ENCODE results near the gene SIGMAR1.

SIGMAR1 gene

DNA sequence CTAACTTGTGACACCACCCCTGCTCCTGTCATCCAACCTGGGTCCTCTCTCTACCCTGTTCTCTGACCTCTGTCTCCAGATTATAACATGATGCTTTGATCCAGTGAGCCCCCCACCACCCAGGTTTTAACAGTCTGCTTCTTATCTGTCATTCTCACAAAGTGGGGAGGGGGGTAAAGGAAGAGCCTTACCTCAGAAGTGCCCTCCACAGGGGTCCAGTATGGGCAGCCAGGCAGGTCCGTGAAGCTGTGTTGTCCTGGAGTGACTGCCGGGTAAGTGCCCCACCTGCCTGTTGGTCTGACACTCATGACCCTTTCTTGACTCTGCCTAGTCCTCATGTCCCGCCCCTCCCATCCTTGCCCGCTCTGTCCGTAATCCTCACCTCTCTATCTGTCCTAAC is 17.8 kb upstream of the SIGMAR1 start:
- Histone ChIP-seq H3K4me1 (ENCODE audit: control insufficient read depth, insufficient read depth, low read length) (peaks cover 36% of the 10 kb centered on the region), H3K9me3 (ENCODE audit: control insufficient read depth, low read length) (no peaks in the 10 kb centered on the region), H3K27ac (ENCODE audit: insufficient read depth, low read depth, low read length, poor library complexity, severe bottlenecking) (no peak overlapping the region), H3K27me3 (ENCODE audit: control insufficient read depth, insufficient read depth, low read length, poor library complexity, severe bottlenecking) (no peaks in the 10 kb centered on the region), H3K36me3 (ENCODE audit: control insufficient read depth, insufficient read depth, low read length) (no peaks in the 10 kb centered on the region), H3K4me3 (ENCODE audit: insufficient read depth, low read depth, low read length) (no peak overlapping the region)
- 70 to 71% methylated on average over 5 of the region's 5 CpGs for WGBS, 2 experiments

DNA sequence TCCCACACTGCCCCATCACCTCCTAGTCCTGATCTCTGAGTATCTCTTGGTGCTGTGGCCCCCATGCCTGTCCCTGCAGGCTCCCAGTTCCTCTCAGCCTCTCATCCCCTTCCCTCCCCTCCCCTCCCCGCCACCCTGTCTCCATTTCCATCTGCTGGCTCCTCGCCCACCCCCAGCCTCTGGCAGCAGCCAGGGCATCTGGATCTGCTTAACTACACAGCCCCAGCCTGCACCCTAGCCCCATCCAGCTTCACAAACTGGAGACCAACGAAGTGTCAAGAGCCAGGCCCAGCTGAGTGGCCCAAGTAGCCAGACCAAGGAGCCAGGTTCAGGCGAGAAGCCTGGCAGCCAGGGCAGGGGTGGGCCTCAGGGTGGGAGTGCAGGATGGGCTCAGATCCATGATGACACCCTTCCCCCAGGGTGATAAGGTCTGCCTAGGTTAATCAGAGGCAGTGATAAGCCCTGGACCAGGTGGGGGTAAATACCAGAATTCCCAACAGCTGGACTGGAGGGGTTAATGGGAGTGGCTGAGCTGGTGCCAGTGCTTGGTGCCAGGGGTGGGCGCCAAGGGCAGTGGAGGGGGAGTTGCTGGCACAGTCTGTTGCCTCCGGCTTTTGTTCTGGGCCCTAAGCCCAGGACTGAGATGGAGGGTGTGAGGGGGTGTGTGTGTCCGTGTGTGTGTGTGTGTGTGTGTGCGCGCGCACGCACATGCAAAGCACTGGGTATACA is 16.9 kb upstream of the SIGMAR1 start:
- Histone ChIP-seq H3K36me3 (ENCODE audit: control insufficient read depth, insufficient read depth, low read length) (no peaks in the 10 kb centered on the region), H3K27me3 (ENCODE audit: control insufficient read depth, insufficient read depth, low read length, poor library complexity, severe bottlenecking) (no peaks in the 10 kb centered on the region), H3K4me3 (ENCODE audit: insufficient read depth, low read depth, low read length) (no peak overlapping the region), H3K27ac (ENCODE audit: insufficient read depth, low read depth, low read length, poor library complexity, severe bottlenecking) (peak overlapping the region; percentile 42), H3K4me1 (ENCODE audit: control insufficient read depth, insufficient read depth, low read length) (peaks cover 36% of the 10 kb centered on the region), H3K9me3 (ENCODE audit: control insufficient read depth, low read length) (no peaks in the 10 kb centered on the region)
- 84 to 85% methylated on average over 10 to 11 of the region's 11 CpGs for WGBS, 2 experiments

DNA sequence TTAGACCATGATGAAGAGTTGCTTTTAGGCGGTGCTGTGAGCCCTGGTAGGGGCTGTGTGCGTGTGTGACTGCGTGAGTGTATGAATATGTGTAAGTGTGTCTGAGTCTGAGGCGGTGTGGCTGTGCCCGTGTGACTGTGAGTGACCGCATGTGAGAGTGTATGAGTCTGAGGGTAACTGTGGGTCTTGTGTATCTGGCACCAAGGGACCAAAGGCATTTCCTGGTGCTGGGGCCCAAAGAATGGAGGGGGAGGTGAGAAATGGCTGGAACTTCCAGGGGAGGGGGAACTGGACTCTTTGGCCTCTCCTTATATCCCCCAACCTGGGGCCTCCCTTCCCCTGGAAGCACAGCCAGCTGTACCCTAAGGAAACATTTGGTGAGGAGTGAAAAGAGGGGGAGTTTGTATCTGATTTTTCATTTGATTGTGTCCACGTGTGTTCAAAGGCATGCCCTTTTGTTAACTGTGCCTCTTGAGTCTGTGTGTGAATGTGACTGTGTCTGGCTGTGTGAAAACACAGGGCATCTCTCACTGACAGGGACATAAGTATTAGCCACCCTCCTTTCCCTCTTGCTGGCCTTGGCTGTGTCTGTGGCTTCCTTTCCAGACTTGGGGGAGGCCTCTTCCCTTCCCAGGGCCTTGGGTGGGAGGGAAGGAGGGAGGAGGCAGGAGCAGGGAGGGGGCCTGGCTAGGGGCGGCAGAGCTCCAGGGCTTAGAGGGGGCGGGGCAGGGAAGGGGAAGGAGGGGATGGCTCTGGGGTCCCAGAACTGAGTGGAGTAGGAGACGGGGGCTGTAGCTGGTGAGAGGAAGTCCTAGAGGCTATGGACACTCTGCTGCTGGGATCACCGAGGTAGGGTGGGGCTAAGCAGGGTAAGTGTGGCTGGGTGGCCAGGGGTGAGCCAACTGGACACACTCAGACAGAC is 15.8 kb upstream of the SIGMAR1 start:
- 68 to 71% methylated on average over 11 of the region's 11 CpGs for WGBS, 2 experiments
- peak overlapping the region; percentile 42 for H3K27ac ChIP-seq (ENCODE audit: insufficient read depth, low read depth, low read length, poor library complexity, severe bottlenecking)
- H3K27me3 ChIP-seq (ENCODE audit: control insufficient read depth, insufficient read depth, low read length, poor library complexity, severe bottlenecking): no peaks in the 10 kb centered on the region
- H3K4me3 ChIP-seq (ENCODE audit: insufficient read depth, low read depth, low read length): no peak overlapping the region
- H3K4me1 ChIP-seq (ENCODE audit: control insufficient read depth, insufficient read depth, low read length): peaks cover 36% of the 10 kb centered on the region
- peaks cover 7% of the 10 kb centered on the region for H3K36me3 ChIP-seq (ENCODE audit: control insufficient read depth, insufficient read depth, low read length)
- no peaks in the 10 kb centered on the region for H3K9me3 ChIP-seq (ENCODE audit: control insufficient read depth, low read length)

DNA sequence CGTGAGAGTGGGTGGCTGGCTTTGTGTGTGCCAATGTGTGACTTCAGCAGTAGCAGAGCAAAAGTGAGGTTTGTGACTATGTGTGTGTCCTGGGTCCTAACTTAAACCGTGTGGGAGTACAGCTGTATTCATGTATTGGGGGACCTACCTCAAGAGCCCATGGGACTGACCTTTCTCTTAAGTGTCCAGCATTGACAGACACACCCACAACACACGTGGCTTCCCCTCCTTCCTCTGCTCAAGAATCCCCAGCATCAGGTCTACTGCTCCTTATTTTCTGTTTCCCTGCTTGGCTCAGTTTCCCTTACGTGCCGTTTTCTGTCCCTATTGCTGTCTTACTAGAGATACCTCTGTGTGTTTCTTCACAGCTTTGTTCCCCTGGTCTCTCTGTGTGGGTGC is 15.0 kb upstream of the SIGMAR1 start:
- Histone ChIP-seq H3K27ac (ENCODE audit: insufficient read depth, low read depth, low read length, poor library complexity, severe bottlenecking) (no peak overlapping the region), H3K4me3 (ENCODE audit: insufficient read depth, low read depth, low read length) (no peak overlapping the region), H3K36me3 (ENCODE audit: control insufficient read depth, insufficient read depth, low read length) (peaks cover 7% of the 10 kb centered on the region), H3K27me3 (ENCODE audit: control insufficient read depth, insufficient read depth, low read length, poor library complexity, severe bottlenecking) (no peaks in the 10 kb centered on the region), H3K4me1 (ENCODE audit: control insufficient read depth, insufficient read depth, low read length) (peaks cover 41% of the 10 kb centered on the region), H3K9me3 (ENCODE audit: control insufficient read depth, low read length) (no peaks in the 10 kb centered on the region)
- 76 to 77% methylated on average over 5 of the region's 5 CpGs for WGBS, 2 experiments

DNA sequence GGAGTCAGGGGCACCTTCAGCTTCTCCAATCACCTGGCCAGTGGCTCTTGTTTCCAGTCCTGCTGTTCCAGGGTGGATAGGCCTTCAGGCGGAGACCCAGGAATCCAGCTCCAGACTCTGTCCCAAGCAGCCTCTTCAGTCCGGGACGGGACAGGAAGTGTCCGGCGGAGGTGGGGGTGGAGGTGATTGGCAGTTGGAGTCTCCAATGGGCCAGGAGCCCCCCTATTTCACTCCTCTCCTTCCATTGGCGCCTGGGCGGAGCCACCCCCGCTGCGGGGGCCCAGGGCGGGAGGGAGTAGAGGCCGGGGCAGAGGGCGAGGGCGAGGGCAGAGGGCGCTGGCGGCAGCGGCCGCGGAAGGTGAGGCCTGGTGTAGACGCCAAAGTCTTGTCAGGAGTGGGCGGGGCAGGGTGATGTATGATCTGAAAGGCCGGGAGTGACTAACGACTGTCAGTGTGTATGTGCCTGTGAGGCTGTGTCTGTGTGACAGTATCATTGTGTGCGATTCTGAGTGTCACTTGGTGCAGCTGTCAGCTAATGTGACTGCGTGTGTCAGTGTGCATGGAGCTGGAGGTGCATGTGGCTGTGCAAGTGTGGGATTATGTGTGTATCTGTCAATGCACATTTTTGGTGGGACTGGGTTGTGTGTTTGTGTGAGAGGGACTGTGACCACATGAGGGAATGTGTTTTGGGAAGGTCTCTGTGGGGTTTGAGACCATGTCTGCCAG is 14.5 kb upstream of the SIGMAR1 start, which contains the start of gene IL11RA:
IL11RA (plus strand) TSS at position 310 of the 726 bp plus-strand sequence. CDS start 3,033 bp downstream, outside the sequence.
- Histone ChIP-seq H3K27ac (ENCODE audit: insufficient read depth, low read depth, low read length, poor library complexity, severe bottlenecking) (no peak within 1 kb of the TSS), H3K27me3 (ENCODE audit: control insufficient read depth, insufficient read depth, low read length, poor library complexity, severe bottlenecking) (no peaks in the 10 kb centered on the region), H3K4me3 (ENCODE audit: insufficient read depth, low read depth, low read length) (peak within 1 kb of the TSS; percentile 30), H3K4me1 (ENCODE audit: control insufficient read depth, insufficient read depth, low read length) (peaks cover 46% of the 10 kb centered on the region), H3K9me3 (ENCODE audit: control insufficient read depth, low read length) (no peaks in the 10 kb centered on the region), H3K36me3 (ENCODE audit: control insufficient read depth, insufficient read depth, low read length) (peaks cover 7% of the 10 kb centered on the region)
- 5 to 6% methylated on average over 23 to 24 of the region's 24 CpGs for WGBS, 2 experiments

DNA sequence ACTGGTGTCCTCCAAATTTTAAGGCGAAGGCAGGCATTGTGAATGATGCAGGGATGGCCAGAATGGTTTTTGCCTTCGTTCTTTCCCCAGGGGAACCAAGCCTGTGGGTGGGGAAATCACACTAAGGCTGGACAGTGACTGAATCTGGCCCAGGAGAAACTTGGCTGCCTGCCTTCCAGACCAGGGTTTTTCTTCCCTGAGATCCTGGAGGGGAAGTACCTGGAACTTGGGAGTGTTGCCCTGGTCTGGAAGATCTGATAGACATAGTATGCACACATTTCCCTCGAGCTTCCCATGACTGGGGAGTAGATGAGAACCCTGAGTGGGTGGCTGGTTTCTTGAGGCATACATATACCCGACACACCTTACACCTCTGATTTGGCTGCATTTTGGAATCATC is 13.7 kb upstream of the SIGMAR1 start:
- WGBS, 2 experiments: 87 to 89% methylated on average over 4 of the region's 4 CpGs
- Histone ChIP-seq H3K27me3 (ENCODE audit: control insufficient read depth, insufficient read depth, low read length, poor library complexity, severe bottlenecking) (no peaks in the 10 kb centered on the region), H3K9me3 (ENCODE audit: control insufficient read depth, low read length) (no peaks in the 10 kb centered on the region), H3K36me3 (ENCODE audit: control insufficient read depth, insufficient read depth, low read length) (peaks cover 7% of the 10 kb centered on the region), H3K4me1 (ENCODE audit: control insufficient read depth, insufficient read depth, low read length) (peaks cover 47% of the 10 kb centered on the region), H3K4me3 (ENCODE audit: insufficient read depth, low read depth, low read length) (peak overlapping the region; percentile 30), H3K27ac (ENCODE audit: insufficient read depth, low read depth, low read length, poor library complexity, severe bottlenecking) (no peak overlapping the region)

DNA sequence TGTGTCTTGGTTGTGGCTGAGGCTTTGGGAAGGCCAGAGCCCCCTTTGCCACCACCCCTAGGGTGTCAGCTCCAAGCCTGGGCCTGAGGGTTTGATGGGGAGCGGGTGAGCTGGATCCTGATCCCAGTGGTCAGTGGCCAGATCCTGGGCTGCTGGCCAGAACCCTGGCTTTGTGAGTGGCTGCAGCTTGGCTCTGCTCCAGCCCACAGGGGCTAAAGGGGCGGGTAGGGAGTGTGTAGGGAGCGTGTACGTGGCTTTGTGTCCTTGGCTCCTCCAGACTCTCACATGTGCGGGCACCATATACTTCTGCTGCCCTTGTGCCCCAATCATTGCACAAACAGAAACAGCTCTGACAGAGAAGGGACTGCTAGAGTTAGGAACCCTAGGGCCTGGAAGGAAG is 13.2 kb upstream of the SIGMAR1 start:
- 89 to 93% methylated on average over 5 of the region's 5 CpGs for WGBS, 2 experiments
- H3K4me3 ChIP-seq (ENCODE audit: insufficient read depth, low read depth, low read length): no peak overlapping the region
- peaks cover 7% of the 10 kb centered on the region for H3K36me3 ChIP-seq (ENCODE audit: control insufficient read depth, insufficient read depth, low read length)
- H3K4me1 ChIP-seq (ENCODE audit: control insufficient read depth, insufficient read depth, low read length): peaks cover 51% of the 10 kb centered on the region
- H3K27ac ChIP-seq (ENCODE audit: insufficient read depth, low read depth, low read length, poor library complexity, severe bottlenecking): no peak overlapping the region
- H3K9me3 ChIP-seq (ENCODE audit: control insufficient read depth, low read length): no peaks in the 10 kb centered on the region
- H3K27me3 ChIP-seq (ENCODE audit: control insufficient read depth, insufficient read depth, low read length, poor library complexity, severe bottlenecking): no peaks in the 10 kb centered on the region

DNA sequence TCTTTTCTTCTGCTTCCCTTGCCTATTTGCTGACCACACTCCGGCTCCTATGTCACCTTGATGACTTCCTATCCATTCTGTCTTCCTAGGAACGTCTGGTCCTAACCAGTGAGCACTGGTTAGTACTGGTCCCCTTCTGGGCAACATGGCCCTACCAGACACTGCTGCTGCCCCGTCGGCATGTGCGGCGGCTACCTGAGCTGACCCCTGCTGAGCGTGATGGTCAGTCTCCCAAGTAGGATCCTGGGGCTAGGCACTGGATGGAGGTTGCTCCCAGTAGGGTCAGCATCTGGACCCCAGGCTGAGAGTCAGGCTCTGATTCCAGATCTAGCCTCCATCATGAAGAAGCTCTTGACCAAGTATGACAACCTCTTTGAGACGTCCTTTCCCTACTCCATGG is 11.1 kb upstream of the SIGMAR1 start:
- no peaks in the 10 kb centered on the region for H3K27me3 ChIP-seq (ENCODE audit: control insufficient read depth, insufficient read depth, low read length, poor library complexity, severe bottlenecking)
- H3K4me1 ChIP-seq (ENCODE audit: control insufficient read depth, insufficient read depth, low read length): peaks cover 42% of the 10 kb centered on the region
- WGBS, 2 experiments: 94 to 96% methylated on average over 8 of the region's 8 CpGs
- no peak overlapping the region for H3K4me3 ChIP-seq (ENCODE audit: insufficient read depth, low read depth, low read length)
- H3K27ac ChIP-seq (ENCODE audit: insufficient read depth, low read depth, low read length, poor library complexity, severe bottlenecking): no peak overlapping the region
- peaks cover 7% of the 10 kb centered on the region for H3K36me3 ChIP-seq (ENCODE audit: control insufficient read depth, insufficient read depth, low read length)
- H3K9me3 ChIP-seq (ENCODE audit: control insufficient read depth, low read length): no peaks in the 10 kb centered on the region

DNA sequence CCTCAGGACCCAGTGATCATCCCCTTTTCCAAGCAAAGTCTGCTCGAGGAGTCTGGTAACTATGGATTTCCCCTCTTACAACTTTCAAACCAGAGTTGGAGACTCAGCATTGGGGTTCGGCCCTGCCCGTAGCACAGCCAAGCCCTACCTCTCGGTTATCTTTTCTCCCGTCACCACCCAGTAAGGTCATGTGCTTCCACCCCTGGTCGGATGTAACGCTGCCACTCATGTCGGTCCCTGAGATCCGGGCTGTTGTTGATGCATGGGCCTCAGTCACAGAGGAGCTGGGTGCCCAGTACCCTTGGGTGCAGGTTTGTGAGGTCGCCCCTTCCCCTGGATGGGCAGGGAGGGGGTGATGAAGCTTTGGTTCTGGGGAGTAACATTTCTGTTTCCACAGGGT is 10.1 kb upstream of the SIGMAR1 start:
- Histone ChIP-seq H3K36me3 (ENCODE audit: control insufficient read depth, insufficient read depth, low read length) (peaks cover 7% of the 10 kb centered on the region), H3K4me3 (ENCODE audit: insufficient read depth, low read depth, low read length) (peak overlapping the region; percentile 49), H3K4me1 (ENCODE audit: control insufficient read depth, insufficient read depth, low read length) (peaks cover 32% of the 10 kb centered on the region), H3K9me3 (ENCODE audit: control insufficient read depth, low read length) (no peaks in the 10 kb centered on the region), H3K27ac (ENCODE audit: insufficient read depth, low read depth, low read length, poor library complexity, severe bottlenecking) (no peak overlapping the region), H3K27me3 (ENCODE audit: control insufficient read depth, insufficient read depth, low read length, poor library complexity, severe bottlenecking) (no peaks in the 10 kb centered on the region)
- 88 to 91% methylated on average over 10 of the region's 10 CpGs for WGBS, 2 experiments

DNA sequence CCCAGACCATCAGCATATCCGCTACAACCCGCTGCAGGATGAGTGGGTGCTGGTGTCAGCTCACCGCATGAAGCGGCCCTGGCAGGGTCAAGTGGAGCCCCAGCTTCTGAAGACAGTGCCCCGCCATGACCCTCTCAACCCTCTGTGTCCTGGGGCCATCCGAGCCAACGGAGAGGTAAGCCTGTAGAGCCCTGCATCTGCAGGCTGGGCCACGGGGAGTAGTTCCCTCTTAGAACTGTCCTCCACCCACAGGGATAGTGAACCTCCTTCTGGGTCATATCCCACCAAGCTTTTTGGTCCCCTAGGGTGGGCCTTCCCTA is 9.5 kb upstream of the SIGMAR1 start:
- Histone ChIP-seq H3K36me3 (ENCODE audit: control insufficient read depth, insufficient read depth, low read length) (peaks cover 7% of the 10 kb centered on the region), H3K27ac (ENCODE audit: insufficient read depth, low read depth, low read length, poor library complexity, severe bottlenecking) (peak overlapping the region; percentile 52), H3K4me3 (ENCODE audit: insufficient read depth, low read depth, low read length) (peak overlapping the region; percentile 49), H3K4me1 (ENCODE audit: control insufficient read depth, insufficient read depth, low read length) (peaks cover 26% of the 10 kb centered on the region), H3K27me3 (ENCODE audit: control insufficient read depth, insufficient read depth, low read length, poor library complexity, severe bottlenecking) (no peaks in the 10 kb centered on the region), H3K9me3 (ENCODE audit: control insufficient read depth, low read length) (no peaks in the 10 kb centered on the region)
- 6 to 8% methylated on average over 8 of the region's 8 CpGs for WGBS, 2 experiments

Data from ectodermal cell (in vitro differentiated cells).